GM21737 (cell line): Measurements from ENCODE around the gene TPRG1.

Source experiments
- ATAC-seq: cut with Tn5 transposase; IDR thresholded peaks from one replicate; pipeline ENCODE4 v1.9.1; 2021; ENCODE audit warnings: mild to moderate bottlenecking, moderate library complexity; ENCODE audit not compliant: unreplicated experiment

Gene TPRG1

DNA sequence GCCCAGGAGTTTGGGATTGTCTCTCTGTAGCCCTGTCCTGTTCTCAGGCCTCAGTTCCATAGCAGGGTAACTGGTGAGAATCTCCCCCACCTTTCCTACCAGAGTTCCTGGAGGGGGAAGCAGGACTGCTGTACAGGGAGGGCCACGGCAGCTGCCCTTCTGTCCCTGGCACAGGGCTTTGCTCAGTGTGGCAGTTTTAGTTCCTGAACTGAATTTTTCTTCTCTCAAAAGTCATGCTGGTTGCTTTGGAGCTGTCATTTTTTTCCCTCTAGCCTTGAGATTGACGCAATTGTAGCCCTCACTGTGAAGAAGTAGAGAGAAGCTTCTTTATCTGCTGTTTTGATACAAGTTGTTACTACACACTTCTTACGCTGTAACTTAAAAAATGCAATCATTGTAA is 55.5 kb downstream of the TPRG1 start:
- no peak for ATAC-seq

DNA sequence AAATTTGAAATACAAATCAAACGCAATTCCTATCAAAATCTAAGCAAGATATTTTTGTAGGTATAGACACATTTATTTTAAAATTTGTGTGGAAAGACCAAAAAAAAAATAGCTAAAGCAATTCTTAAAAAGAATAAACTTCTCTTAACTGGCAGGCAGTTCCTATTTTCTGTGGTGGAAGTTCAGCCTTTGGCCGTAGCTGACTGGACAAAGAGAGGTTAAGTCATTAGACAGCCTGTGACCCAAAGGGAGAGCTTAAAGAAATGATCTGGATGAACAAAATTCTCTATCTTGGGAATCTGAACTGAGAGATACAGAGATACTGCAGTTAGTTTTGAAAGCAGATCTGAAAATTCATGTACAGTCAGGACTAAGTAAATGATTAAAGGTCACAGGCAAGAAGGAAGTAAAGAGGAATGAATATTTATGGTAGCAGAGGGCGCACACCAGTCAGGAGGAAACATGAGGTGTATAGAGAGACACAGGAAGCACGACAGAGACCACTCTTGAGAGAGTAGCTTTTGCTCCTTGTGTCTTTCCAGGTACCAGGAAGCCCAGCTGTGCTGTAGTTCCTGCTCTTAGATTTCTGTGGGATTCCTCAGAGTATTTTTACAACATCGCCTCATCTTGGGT is 57.5 kb downstream of the TPRG1 start:
- peak; percentile 77 for ATAC-seq

DNA sequence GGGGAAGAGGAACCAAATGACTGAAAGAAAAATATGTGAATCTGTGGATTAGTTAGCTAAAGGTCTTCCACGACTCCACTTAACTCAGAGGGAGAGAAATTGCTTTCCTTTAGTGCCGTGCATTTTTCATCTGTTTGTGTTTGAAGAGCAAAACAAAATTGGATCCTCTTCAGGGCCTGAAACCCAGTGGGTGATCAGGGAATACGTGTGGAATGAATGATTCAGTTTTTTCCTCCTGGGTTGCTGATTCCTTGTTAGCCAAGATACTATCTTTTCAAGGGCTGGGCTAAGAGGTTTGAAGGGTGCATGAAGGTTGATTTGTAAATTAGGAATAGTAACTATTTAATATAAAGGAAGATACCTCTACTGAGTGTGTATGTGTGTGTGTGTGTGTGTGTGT is 61.0 kb downstream of the TPRG1 start:
- no peak for ATAC-seq

DNA sequence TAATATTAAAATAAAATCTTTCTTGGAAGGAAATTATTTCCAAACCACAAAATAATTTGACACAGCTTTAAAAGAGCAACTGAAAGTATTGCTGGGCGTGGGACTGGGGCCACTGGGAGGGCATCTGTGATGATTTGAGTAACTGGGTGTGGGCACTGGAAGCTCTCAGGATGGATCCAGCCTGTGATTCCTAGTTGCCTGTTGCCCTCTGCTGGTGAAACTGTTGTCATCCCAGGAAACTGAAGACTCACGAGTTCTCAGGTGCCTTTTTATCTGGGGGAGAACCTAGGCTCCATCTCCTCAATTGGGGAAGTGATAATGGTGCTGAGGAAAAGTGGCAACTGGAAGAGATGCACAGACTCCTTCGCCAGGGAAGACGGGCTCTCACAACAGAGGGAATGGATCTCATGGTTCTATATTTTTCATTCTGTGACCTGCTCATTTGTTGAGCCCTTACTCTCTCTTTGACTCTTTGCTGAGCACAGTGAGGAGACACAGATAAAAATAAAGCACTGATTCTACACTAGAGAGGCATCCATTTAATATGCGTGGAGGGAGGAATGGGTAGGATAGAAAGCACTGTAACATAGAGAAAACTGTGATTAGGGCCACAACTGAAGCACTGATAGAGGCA is 61.6 kb downstream of the TPRG1 start:
- ATAC-seq: no peak

DNA sequence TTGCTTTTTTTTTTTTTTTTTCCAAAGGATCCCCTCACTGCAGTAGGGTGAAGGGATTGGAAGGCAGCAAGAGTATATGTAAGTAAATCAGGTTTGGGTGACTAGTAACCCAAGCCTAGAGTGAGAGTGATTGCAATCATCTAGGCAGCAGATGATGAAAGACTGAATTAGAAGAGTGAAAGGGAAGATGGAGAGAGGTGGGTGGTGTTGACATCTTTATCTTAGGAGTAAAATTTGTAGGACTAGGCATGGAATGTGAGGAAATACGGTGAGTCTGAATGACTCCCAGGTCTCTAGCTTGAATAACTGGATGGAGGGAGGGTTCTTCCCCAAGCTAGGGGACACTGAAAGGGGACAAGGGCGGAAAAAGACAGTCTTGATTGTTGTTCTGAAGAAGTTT is 63.4 kb downstream of the TPRG1 start:
- no peak for ATAC-seq

DNA sequence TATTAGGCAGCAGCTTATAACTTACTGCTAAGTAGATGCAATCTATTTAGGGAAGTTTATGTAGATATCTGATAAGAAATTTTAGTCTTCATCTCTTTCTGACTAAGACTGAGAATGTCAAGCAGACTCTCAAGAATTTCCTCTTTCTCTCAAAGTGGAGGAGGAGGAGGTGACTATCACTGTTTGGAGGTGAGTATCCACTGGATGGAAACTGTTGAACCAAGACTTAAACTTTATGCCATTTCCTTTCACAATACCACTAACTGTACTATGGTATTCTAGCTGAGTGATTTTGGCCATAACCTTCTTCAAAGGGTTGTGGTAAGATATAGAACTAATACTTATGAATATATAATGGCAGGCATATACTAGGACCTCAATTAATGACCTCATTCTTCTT is 64.6 kb downstream of the TPRG1 start:
- peak; percentile 54 for ATAC-seq

DNA sequence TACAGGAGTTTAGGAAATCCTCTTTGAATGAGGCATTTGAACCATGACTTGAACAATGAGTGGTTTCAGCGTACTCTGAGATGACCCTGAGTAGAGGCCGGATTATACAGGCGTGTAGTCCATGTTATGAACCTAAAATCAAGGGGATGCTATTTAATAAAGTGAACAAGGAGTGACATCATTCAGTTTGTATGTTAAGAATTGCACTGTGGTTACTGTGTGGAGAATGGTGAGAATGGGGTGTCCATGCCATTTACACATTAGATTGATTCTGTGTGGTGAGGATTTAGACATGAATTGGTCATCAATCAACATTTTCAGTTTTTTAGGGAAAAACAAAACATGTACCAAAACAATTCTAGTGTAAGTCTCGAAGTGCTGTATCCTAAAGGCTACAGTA is 65.8 kb downstream of the TPRG1 start:
- no peak for ATAC-seq

DNA sequence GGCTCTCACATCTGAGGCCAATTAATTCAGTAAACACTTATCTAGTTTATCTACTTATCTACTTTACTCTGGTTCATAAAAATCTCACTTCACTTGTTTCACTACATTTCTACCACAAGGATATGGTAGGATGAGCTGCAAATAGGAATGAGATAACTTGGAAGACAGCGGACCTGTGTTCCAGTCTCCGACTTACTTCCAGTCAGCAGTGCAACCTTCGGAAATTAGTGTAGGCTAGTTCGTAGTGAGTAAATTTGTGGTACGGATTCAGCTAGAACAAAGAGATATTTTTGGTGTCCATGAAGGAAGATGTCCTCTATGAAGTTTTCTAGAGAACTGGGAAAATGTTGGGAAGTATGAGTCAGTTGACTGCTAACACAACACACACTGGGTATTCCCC is 66.3 kb downstream of the TPRG1 start:
- no peak for ATAC-seq

DNA sequence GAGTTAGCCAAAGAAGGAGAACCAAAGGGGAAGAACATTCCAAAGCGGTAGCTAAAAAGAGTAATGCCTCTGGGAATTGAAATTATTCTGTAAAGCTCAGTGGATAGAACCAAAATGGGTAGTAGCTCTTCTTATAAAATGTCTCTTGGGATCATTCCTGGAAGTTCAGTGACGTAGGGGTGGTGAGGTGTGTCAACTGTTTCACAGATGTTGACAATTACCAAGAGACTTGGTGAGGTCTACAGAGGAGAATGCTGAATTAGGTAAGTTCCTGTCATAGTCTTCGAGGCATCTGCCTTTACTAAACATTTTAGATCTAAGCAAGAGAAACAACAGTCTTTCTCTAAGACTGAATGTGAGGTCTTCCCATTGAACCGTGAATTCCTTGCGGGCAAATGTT is 67.8 kb downstream of the TPRG1 start:
- ATAC-seq: no peak

DNA sequence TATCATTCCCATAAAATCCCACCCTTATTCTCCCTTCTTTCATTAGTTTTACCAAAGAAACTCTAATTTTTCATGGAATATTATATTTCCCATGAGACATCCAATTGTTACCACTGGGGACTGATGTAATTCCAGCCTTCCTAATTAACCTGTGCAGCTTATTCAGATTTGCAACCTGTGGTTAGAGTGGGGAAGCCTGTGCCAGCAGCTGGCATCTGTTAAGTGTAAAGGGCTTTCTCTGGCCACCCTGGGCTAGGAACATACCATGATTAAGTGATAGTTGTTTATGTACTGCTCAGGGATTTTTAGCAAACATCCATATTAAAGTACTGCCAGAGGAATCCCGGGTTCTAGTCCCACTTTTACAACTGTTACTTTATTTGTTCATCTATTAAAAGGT is 78.2 kb downstream of the TPRG1 start:
- ATAC-seq: no peak

DNA sequence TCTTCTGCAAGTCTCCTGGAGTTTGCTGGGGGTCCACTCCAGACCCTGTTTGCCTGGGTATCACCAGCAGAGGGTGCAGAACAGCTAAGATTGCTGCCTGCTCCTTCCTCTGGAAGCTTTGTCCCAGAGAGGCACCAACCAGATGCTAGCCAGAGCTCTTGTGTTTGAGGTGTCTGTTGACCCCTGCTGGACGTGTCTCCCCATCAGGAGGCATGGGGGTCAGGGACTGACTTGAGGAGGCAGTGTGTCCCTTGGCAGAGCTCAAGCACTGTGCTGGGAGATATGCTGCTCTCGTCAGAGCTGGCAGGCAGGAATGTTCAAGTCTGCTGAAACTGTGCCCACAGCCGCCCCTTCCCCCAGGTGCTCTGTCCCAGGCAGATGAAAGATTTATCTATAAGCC is 86.5 kb downstream of the TPRG1 start:
- no peak for ATAC-seq

DNA sequence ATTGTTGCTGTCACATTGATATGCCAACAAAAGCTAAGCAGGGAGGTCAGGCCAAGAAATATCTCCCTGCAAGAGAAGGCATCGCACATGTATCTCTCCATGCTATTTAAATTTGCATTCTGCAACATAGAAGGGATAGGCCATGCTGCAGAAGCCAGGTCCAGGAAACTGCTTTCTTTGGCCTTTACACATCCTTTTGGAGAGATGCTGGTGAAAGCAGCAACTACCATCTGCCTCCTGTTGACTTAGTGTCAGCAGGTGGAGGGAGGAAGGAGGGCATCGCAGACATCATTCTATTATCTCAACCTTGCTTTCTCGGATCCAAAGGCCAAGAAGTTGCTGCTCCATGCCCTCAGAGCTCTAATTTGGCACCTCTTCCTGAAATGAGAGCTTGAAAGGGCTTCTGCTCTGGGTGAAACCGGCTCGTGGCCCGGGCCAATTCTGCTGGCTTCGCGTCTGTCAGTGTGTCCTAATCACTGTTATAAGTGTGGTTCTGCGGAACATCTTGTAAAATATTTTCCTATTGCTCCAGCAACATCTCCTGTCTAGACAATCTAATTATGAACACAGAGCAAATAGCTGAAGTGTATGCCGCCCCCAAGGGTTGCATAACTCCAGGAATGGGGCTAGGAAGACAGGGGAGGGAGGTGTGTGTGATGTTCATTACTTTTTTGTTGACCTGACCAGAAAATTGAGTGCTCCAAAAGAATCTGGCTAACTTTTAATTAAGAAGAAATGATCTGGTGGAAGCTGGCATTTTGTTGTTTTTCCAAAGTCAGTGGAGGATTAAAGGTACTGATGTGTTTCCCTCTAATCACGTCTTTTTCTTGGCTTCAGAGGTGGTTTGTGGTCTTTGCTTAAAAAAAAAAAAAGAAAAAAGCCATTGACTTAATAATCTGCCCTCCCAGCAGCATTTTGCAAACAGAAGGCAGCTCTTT is 89.1 kb downstream of the TPRG1 start:
- ATAC-seq: no peak

DNA sequence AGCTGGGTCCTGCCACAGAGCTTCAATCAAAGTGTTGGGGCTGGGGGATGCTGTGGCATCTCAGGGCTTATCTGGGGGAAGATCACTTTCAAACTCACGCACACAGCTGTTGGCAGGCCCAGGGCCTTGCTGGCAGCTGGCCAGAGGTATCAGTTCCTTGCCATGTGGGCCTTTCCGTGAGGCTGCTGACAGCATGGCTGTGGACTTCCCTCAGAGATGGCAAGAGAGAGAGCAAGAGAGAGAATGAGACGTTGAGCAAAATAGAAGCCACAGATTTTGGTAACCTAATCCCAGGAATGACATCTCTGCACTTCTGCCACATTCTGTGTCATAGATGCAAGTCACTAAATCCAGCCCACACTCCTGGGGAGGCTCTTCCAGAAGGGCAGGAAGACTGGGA is 91.0 kb downstream of the TPRG1 start:
- ATAC-seq: no peak

DNA sequence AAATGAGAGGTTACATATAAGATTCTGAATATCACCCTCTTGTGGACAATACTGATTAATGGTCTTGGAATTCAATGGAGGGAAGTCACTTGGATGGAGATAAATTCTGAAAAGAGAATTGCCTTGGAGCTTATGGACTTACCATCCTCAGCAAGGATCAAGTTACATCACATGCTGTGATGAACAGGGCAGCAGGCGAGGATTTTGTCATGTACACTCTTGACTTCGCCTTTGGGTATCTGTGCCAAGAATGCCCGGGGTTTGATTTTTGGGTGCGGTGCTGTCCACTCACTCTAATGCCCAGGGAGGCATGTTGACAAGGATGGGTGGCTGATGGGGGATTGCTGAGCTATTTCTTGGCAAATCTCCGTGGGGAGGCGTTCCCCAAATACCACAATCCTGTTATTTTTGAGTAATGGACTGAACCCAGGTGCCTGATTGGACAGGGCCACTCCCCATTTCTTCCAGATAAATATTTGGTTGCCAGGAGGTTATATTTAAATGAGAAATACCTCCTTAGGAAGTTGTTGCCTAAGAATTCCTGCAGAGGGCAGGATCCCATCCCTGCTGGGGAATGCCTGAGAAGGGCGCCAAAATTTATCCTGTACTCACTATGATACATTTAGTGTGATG is 96.3 kb downstream of the TPRG1 start:
- no peak for ATAC-seq

DNA sequence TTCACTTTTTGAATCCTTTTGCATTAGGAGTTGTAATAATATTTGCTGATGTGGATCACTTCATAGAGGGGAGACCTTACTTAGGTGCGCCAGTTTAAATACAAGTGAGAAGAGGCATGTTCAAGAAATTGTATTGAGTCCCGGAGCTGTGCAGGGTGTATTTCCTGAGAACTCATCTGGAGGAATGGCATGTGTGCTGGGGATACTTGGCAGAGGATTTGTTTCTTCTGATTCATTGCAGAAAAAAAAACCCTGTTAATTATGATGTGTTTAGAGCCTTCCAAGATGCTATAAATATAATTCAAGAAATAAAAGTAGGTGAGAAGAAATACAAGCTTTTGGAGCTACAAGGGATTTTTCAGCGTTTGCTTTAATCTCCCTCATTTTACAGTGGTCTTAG is 97.6 kb downstream of the TPRG1 start:
- no peak for ATAC-seq

DNA sequence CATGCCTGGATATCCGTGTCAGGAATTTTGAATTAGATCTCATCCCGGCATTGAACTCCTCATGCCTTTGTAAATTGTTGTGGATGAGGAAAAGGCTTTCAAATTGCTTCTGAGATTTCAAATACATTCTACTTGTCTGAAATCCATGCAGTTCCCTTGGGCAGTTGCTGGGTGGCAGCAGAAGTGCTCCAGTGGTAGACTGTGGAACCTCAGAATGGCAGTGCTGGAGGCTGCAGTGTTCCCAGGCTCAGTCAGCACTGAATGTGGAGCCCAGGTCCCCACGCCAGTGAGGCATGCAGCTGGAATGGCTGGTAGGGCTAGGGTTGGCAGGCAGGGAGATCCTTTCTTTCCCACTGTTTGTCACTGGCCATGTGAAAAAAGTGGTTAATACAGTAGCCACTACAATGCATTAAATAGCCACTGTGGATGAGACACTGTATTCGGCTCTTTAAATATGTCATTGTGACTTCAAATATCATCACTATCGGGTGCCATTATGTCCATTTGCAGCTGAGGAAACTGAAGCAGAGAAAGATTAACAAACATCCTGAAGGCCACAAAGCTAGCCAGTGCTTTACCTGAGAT is 98.6 kb downstream of the TPRG1 start:
- ATAC-seq: no peak

DNA sequence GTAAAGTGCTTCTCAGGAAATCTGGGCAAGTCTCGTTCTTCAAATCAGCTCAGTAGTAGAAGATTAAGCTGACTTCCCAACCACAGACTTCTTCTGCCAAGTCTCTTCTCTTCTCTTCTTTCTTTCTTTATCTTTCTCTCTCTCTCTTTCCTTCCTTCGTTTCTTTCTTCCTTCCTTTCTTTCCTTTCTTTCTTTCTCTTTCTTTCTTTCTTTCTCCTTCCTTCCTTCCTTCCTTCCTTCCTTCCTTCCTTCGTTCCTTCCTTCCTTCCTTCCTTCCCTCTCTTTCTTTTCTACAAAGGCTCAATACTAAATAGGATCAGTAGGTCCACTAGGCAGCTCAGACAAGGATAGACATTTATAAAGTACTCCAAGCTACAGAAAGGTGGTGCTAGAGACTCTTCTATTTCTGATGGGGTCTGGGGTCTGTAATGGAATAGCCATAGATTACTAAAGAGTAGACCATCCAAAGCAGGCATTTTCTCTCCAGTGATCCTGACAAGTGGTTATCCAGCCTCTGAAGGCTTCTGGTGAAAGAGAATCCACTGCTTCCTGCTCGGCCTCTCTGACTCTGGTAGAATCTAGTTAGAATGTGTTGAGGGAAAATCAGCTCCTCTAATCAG is 100.8 kb downstream of the TPRG1 start:
- no peak for ATAC-seq

DNA sequence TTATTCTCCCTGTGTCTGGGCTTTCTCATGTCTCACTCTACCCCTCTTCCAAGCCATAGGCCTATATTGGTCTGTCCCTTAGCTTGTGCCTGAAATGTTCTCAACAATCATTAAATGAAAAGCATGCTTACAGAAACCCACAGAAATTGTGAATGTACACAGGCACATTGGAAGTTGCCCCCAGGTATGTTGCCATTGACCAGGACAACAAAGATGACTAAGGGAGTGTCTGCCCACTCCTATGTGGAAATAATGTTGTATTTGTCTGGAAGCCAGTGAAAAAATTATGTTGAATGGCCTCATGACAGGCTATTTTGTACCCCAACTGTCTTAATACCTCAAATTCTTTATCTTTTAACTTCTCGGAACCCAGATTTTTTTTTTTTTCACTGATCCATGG is 102.0 kb downstream of the TPRG1 start:
- ATAC-seq: no peak

DNA sequence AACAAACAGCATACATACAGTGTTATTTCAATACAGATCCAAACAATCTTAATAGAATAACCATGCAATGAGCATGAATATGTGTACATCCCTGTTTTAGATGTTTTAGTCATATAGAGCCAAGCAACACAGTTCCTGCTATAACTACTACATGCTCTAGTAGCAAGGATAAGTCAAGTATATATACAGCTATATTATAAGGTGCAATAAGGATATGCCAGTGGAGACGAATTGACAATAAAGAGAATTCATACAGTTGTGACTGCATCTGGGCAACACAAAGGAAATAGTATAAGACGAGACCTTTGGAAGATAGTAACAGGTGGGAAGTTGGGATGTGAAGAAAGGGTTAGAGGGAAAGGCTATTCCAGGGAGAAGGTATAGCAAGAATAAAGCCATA is 103.4 kb downstream of the TPRG1 start:
- ATAC-seq: no peak

DNA sequence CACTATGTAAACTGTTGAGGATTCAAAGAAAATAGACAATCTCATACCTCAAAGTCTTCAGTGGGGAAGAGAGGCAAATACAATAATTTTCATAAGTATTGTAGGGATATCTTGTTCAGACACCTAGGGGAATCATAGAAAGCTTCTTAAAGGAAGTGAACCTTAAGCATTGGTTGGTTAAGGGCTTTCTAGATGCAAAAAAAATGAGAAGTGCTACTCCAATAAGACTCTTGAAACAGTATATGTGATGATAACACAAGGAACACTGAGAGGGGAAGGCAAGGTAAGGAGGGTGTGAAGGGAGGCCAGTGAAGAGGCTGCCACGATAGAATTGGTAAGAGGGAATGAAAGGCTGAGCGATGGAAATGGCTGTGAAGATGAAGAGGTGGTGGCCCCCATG is 104.1 kb downstream of the TPRG1 start:
- ATAC-seq: no peak
